HG03025 (cell line): Measurements from ENCODE around the gene PFN4.
"Not testable (repeated sequence)": the region's sequence is repeated elsewhere in the genome, so short reads cannot be mapped to it uniquely, and the experiment has no call there.

ENCODE experiments used
- ATAC-seq: cut with Tn5 transposase; IDR thresholded peaks from one replicate; pipeline ENCODE4 v1.9.1; 2021; ENCODE audit warnings: mild to moderate bottlenecking, moderate library complexity; ENCODE audit not compliant: unreplicated experiment, low FRiP score

The PFN4 gene

DNA sequence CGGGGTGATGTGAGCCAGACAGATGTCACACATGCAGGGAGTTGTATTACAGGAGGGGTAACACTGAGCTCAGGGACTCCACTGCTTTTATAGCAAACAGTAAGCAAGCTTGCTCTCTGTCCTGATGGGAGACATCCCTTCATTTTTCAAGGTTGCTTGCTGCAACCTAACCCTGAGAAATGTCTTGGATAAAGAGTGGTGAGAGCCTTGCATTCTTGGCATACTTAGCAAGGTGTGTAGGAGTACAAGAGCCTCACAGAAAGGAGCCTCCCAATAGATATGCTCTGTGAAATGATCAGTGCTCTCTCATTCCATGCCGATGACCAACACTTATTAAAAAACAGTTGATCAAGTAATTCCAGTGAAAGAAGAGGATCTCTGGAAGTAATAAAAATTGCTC lies 8.1 kb downstream of the PFN4 start:
- no peak for ATAC-seq

DNA sequence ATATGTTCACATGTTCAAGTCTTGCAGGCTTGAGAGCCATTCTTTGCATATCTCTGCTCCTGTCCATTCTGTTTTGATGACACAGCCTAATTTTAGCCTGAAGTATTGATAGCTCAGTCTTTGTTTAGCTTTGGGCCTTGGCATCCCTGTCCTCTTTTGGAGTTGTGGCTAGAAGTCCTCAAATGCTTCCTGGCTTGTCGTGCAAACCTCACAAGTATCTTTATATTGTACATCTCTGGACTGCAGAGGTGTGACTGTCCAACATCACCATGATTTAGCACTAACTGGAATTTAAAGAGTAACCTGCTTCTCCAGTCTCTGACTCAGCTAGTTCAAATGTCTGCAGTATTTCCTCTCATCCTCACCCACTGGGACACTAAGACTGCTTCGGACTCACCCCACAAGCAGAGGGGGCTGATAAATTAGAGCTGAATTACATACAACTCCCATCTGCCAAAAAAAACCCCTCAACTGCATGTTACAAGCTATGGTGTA lies 11.7 kb downstream of the PFN4 start:
- ATAC-seq, result no peak

DNA sequence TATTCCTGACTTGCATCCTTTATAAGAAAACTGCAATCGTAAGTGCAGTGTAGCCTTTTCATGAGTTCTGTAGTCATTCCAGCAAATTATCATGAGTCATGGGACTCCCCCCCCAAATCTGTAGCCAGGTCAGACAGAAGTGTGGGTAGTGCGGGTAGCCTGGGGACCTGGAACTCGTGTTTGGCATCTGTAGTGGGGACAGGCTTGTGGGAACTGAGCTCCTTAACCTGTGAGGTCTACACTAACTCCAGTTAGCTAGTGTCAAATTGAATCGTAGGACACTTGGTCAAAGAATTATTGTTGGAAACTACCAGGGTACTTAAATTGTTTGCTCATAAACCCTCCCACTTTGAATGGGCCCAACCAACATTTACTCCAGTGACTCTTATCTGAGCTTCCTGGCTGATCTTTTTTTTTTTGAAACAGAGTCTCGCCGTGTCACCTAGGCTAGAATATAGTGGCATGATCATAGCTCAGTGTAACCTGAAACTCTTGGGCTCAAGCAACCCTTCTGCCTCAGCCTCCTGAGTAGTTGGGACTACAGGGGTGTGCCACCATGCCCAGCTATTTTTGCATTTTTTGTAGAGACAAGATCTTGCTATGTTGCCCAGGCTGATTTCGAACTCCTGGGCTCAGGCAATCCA lies 12.4 kb downstream of the PFN4 start:
- no peak for ATAC-seq

DNA sequence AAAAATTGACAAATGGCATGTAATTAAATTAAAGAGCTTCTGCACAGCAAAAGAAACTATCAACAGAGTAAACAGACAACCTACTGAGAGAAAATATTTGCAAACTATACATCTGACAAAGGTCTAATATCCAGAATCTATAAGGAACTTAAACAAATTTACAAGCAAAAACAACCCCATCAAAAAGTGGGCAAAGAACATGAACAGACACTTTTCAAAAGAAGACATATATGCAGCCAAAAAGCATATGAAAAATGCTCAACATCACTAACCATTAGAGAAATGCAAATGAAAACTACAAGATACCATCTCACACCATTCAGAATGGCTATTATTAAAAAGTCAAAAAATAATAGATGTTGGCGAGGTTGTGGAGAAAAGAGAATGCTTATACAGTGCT lies 13.7 kb downstream of the PFN4 start:
- ATAC-seq, result not testable (repeated sequence)

DNA sequence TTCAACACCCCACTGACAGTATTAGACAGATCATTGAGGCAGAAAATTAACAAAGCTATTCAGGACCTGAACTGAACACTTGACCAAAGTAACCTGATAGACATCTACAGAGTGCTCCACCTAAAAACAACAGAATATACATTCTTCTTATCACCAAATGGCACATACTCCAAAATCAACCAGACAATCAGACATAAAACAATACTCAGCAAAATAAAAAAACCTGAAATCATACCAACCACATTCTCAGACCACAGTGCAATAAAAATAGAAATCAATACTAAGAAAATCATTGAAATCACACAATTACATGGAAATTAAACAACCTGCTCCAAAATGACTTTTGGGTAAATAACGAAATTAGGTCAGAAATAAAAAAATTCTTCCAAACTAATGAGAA lies 15.8 kb downstream of the PFN4 start:
- no peak for ATAC-seq

DNA sequence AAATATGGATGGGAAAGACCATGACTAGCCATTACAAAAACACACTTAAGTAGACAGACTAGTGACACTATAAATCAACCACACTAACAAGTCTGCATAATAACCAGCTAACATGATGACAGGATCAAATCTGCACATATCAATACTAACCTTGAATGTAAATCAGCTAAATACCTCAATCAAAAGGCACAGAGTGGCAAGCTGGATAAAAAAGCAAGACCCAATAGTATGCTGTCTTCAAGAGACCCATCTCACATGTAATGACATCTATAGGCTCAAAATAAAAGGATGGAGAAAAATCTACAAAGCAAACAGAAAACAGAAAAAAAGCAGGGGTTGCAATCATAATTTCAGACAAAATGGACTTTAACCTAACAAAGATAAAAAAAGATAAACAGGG lies 16.3 kb downstream of the PFN4 start:
- no peak for ATAC-seq

DNA sequence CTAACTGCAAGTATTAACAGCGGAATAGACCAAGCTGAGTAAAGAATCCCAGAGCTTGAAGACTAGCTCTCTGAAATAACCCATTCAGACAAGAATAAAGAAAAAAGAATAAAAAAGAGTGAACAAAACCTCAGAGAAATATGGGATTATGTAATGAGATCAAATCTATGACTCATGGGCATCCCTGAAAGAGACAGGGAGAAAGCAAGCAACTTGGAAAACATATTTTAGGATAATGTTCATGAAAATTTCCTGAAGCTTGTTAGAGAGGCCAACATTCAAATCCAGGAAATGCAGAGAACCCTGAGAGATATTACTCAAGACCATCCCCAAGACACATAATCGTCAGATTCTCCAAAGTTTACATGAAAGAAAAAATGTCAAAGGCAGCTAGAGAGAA lies 17.3 kb downstream of the PFN4 start:
- no peak for ATAC-seq

DNA sequence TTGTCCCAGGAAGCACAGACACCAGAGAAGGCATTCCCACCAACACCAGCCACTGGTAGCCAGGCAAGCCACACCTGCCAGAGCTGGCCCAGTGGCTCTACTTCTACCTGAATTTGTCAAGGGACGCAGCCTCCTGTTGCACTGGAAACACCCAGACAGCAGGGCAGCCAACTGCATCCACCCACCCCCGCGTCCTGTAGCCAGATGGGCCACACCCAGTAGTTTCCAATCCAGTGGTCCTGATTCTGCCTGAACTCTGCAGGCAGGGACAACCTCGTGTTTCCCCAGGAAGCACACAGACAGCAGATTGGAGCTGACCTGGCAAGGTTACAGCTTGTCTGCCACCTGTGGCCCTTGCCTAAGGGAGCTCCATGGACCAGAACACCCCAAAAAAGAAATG lies 18.2 kb downstream of the PFN4 start:
- no peak for ATAC-seq

DNA sequence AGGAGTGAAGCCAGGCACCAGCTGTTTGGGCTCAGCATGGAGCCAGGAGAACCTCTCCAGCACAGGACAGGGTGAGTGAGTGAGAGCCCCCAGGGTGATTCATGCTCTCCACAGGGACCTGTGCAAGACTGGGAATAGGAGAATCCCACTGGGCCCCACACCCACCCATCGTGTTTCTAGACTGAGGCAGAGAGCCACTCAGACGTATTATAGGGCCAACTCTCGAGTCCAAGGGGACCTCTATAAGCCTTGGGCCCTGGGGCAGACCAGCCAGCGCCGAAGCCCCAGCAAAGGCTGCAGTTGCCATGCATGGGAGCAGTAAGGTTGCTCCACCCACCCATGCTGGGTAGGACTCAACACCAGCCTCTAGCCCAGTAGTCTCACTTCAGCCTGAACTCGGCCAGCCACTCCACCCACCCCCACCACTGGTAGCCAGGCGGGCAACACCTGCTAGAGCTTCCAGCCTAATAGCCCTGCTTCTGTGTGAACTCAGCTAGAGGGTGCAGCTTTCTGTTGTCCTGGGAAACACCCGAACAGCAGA lies 19.0 kb downstream of the PFN4 start:
- ATAC-seq, result no peak

DNA sequence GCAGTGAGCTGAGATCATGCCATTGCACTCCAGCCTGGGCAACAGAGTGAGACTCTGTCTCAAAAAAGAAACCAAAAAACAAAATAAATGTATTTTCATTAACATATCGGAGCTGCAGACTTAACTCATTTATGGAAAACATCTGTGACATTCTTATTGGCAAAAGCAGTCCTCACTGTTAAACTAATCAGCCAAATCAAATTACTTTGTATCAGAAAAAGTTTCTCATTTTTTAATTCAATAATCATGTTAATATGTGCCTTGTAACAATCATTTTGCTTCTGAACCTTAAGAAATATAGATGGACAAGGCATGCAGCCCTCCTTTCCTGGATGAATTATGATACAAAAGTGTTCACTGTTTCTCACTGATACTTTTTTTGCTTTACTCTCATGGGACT lies 20.5 kb downstream of the PFN4 start:
- ATAC-seq, result no peak

DNA sequence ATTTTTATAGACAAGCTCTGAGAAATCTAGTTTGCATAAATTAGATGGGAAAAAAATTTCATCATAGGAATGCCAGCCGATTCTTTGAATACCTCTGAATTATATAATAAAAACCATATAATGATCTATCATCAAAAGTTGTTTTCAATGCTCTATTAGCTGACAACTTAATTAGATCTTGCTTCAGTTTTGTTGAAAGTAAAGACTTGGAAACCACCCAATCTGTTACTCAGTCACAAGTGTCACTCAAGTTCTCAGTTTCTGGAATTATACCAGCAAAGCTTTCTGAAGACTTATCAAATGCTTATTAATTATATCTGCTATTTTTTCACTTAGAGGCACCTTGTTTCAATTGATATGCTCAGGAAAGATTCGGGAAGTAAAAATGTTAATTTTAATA lies 21.1 kb downstream of the PFN4 start:
- no peak for ATAC-seq

DNA sequence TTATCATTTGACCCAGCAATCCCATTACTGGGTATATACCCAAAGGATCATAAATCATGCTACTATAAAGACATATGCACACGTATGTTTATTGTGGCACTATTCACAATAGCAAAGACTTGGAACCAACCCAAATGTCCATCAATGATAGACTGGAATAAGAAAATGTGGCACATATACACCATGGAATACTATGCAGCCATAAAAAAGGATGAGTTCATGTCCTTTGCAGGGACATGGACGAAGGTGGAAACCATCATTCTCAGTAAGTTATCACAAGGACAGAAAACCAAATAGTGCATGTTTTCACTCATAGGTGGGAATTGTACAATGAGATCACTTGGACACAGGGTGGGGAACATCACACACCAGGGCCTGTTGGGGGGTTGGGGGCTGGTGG lies 22.4 kb downstream of the PFN4 start:
- not testable (repeated sequence) for ATAC-seq

DNA sequence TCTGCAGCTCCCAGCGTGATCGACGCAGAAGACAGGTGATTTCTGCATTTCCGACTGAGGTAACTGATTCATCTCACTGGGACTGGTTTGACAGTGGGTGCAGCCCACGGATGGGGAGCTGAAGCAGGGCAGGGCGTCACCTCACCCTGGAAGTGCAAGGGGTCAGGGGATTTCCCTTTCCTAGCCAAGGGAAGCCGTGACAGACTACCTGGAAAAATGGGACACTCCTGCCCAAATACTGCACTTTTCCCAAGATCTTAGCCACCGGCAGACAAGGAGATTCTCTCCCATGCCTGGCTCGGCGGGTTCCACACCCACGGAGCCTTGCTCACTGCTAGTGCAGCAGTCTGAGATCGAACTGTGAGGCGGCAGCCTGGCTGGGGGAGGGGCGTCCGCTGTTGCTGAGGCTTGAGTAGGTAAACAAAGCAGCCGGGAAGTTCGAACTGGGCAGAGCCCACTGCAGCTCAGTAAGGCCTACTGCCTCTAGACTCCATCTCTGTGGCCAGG lies 27.9 kb downstream of the PFN4 start:
- not testable (repeated sequence) for ATAC-seq

DNA sequence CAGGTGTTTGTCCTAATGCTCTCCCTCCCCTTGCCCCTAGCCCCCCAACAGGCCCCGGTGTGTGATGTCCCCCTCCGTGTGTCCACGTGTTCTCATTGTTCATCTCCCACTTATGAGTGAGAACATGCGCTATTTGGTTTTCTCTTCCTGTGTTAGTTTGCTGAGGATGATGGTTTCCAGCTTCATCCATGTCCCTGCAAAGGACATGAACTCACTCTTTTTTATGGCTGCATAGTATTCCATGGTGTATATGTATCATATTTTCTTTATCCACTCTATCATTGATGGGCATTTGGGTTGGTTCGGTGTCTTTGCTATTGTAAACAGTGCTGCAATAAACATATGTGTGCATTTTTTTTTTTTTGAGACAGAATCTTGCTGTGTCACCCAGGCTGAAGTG lies 29.9 kb downstream of the PFN4 start:
- ATAC-seq, result not testable (repeated sequence)

DNA sequence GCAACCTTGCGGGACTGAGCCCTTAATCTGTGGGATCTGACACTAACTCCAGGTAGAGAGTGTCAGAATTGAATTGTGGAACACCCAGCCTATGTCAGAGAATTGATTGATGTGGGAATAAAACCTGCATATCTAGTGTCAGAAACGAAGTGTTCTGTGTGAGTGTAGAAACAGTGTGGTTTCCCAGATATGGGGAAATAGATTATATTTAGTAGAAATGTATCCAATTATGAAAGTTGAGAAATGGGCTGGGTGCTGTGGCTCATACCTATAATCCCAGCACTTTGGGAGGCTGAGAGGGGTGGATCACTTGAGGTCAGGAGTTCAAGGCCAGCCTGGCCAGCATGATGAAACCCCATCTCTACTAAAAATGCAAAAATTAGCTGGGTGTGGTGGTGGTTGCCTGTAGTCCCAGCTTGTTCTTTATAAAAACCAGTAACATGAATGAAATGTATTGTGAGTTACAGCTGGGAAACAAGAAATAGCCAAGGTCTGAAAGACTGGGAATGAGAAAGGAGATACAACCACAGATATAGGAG lies 34.2 kb downstream of the PFN4 start:
- ATAC-seq, result no peak

DNA sequence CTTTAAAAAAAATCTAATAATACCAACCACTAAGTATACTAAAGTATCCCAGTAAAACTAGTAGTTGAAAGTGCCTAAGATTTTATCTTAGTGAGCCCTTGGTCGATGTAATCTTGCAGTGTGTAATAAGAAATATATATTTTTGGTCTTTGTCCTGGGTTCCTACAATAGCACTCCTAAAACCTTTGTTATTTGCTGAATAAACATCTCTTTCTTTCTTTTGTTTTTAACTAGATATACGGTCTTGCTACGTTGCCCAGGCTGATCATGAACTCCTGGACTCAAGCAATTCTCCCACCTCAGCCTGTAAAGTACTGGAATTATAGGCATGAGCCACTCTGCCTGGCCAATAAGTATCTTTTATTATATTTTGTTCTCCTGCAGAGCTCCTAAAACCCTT lies 36.1 kb downstream of the PFN4 start:
- ATAC-seq, result no peak

DNA sequence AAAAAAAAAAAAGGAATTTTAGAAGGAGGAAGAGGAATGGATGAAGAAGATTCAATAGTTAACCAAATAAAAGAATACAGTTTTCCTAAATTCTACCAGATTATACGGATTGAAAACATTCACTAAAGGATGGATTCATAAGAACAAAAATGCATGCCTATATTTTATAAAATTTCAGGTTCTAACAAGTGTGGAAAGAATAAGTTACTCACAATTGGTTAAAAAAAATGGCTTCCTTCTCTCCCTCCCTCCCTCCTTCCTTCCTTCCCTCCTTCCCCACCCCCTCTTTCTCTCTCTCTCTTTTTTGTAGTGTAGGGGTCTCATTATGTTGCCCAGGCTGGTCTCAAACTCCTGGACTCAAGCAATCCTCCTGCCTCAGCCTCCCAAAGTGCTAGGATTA lies 36.9 kb downstream of the PFN4 start:
- ATAC-seq, result no peak

DNA sequence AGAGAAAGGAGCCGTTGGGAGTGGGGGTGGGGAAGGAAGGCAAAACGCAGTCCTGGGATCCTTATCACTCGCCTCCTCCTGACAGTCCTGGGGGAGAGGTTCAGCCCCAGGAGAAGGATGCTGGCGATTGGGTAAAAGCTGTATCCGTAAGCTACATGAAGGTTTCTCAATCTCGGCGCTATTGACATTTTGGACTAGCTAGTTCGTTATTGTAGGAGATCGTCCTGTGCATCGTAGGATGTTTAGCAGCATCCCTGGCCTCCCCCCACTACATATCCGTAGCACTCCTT lies 38.0 kb downstream of the PFN4 start:
- no peak for ATAC-seq

DNA sequence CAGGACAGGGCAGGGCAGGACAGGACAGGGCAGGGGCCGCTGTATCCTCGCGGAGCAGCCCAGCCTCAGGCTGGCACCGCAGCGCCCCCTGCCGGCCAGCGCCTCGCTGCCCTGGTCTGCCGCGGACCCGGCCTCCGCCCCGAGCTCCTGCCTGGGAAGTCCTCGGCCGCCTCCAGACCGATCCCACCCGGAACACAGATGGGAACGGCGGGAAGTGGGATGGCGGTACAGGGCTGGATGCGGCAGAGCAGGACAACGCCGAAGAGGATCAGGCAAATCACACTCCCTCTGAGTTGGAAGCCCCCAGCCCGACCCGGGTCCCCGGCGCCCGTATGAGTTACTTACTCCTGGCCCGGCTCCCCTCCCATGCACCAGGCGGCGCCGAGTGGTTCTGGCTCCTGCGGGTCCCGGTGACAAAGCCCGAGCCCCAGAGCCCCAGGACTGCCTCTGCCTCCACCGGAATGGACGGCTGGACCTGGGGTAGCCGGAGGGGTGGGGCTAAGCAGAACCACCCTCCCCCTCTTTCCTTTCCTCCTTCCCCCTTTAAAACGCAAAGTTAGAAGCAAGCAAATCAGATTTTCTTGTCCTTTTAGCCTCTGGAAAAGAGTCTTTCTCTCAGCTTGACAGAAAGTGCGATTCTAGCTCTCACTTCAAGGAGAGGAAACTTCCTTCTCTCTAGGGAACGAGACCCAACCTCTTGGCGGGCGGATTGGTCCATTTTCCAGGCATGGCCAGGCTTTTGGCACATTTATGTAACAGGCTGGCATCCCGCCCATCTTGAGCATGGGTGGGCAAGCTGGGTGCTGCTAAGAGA lies 38.5 kb downstream of the PFN4 start, which contains the start of gene TP53I3:
TSS of gene TP53I3 (minus strand) at position 449 of the 814 bp plus-strand sequence. CDS start 508 bp downstream, outside the sequence.
- peak; percentile 76 for ATAC-seq

DNA sequence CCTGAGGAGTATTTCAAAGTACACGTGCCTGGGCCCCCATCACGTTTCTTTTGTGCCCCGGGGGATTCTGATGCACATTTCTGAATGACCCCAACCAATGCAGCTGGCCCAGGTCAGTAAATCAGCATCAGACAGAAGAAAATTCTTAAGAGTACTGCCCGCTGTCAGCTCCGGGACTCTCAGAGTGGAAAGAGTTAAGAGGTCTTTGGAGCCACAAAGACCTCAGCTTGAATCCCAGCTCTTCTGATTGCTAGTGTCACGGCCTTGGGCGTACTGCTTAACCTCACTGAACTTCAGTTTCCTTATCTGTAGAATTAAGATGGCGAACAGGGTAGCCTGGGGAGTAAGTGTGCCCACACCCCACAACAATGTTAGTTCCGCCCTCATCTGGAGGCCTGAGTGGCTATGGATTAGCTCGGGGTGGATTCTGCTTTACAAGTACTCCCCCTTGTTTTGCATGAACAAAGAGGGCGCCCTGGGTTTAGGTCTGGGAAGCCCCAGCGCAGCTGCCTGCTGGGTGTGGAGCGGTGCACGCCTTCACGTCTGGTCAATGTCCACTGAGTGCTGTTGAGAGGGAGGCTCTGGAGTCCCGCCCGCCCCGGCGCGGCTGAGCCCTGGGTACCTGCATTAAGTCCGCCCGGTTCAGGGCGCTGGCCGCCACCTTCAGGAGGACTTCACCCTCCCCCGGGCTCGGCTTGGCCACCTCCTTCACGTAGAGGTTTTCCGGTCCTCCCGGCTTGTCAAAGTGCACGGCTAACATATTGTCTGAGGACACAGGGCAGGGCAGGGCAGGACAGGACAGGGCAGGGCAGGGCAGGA lies 39.4 kb downstream of the PFN4 start:
- ATAC-seq, result peak; percentile 62
